Inflammatory macrophage treated with lipopolysaccharide for 1 hour (primary cell): ENCODE measurements around the gene TXNDC12.
A peak's percentile ranks its signal among the peaks of the same experiment; 100 is the strongest.
"Not testable (repeated sequence)": the region's sequence is repeated elsewhere in the genome, so short reads cannot be mapped to it uniquely, and the experiment has no call there.

ENCODE experiments used
- DNase-seq, 2 donors: peaks; one replicate each; pipeline ENCODE4 v3.0.0-alpha.2; 2020 to 2022

The TXNDC12 gene

GRCh38 chr1:52045666-52046195, 9.3 kb downstream of the TXNDC12 start:
- not testable (repeated sequence) for DNase-seq

- no peak for DNase-seq
Observed at GRCh38 chr1:52045236-52045635, 9.8 kb downstream of the TXNDC12 start.

- no peak for DNase-seq
Observed at GRCh38 chr1:52041551-52042185, 13.3 kb downstream of the TXNDC12 start.

DNA sequence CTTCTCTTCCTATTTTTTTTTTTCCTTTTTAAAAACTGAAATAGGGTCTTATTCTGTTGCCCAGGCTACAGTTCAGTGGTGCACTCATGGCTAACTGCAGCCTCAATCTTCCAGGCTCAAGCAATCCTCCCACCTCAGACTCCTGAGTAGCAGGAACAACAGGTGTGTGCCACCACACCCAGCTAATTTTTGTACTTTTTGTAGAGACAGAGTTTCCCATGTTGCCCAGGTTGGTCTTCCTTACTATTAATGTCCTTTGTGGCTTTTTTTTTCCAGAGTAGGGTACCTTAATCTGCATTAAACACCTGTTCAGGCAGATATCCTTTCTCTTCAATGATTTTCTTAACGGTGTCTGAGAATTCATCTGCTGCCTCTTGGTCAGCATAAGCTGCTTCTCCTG, 17.1 kb downstream of the TXNDC12 start:
- DNase-seq, result no peak

GRCh38 chr1:52037402-52037814, 17.6 kb downstream of the TXNDC12 start:
- no peak for DNase-seq

DNA sequence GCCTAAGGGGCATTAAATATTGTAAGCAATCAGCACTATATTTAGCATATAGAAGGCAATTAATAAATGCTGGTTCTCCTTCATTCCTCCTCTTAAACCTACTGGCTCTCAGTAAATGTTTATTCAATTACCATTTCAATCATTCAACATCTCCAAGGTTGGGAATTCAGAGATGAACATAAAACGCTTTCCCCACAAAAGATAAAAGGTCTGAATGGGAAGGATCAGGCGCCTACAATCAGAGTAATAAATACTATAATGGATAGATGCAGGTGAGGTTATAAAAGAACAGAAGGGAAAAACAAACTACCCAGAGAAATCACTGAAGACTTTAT, 21.0 kb downstream of the TXNDC12 start:
- no peak for DNase-seq

DNA sequence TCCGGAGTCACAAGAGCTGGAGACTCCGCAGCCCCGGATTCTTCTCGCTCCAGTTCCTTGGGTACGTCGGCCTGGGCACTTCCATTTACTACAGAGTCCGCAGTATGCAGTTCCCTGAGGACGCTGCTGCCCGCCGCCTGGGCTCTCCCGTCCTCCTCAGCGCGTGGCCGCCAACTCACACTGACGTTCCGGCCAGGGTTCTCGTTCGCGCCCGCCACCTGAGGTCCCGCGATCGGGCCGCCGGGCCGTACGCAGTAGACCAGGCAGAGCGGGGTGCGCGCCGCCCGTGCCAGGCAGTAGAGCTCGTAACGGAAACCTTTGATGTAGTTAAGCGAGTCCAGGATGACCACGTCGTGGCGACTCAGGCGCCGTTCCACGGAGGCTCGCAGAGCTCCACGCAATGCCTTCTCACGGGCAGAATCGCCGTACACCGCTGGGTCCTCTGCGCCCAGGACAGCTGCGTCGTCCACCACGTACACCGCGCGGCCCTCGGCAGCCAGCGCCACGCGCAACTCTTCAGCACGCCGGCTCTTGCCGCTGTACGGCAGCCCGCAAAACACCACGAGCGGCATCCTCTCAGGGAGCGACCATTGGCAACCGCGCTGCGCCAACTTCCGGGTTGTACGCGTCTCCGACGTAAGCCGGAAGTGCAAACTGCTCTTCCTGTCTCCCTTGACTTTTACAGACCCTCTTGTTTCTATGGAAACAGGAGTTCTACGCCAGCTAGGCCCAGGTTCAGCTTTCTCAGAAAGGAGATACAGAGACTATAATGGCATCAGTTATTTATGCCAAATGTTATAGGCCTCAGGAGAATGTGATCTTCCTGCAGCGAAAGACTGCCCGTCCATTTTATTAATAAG, 21.6 kb downstream of the TXNDC12 start, which contains the start of gene KTI12:
Gene KTI12 (minus strand): TSS at position 621 of the 860 bp plus-strand sequence. CDS start 49 bp downstream, at position 572.
- DNase-seq, result peak; percentile 77 to 79

DNA sequence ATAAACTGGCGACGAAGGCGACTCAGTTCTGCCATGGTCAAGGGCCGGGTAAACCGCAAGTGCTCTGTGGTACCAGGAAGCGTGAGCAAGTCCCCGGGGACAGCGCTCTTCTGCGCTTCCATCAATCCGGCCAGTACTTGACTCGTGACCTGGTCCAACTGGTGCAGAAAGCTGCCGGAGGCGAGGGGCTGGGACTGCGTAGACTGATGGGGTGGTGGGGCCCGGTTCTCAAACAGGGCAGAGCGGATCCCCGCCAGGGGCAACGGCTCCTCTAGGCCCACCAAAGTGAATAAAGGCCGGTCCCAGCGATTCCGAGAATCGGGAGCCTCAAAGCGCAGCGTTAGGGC, 22.2 kb downstream of the TXNDC12 start:
- peak; percentile 8 to 12 for DNase-seq

DNA sequence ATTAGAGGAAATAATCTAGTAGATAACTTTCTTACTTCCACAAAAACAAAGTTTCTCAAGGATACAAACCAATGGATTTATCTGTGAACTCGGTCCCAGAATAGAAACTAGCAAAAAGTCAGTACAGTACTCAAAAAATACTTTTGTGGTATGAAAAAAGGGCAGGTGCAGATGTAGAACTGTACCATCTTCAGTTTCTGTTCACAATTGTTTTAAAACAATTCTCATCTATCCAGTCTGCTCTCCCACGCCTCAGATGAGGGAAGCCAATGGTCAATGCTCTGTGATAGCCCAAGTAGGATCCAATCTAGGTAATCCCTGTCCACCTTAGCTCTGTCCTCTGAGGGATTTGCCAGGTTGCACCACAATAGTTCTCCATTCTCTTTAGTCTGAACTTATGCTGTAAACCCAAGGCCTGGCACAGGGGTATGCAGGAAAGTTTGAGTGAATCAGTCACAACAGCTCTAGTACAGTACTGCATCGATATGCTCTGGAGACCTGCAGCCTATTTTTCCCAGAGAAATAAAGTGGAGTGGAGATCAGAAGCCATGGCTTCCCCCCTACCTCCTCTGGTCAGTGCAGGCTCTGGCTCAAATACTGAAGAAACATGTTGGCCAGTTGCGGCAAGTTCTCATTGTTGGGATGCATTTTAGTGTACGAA, 22.7 kb downstream of the TXNDC12 start:
- no peak for DNase-seq

- DNase-seq, result not testable (repeated sequence)
Observed at GRCh38 chr1:52028839-52029238, 26.2 kb downstream of the TXNDC12 start.

- no peak for DNase-seq
Observed at GRCh38 chr1:52028328-52028727, 26.7 kb downstream of the TXNDC12 start.

DNA sequence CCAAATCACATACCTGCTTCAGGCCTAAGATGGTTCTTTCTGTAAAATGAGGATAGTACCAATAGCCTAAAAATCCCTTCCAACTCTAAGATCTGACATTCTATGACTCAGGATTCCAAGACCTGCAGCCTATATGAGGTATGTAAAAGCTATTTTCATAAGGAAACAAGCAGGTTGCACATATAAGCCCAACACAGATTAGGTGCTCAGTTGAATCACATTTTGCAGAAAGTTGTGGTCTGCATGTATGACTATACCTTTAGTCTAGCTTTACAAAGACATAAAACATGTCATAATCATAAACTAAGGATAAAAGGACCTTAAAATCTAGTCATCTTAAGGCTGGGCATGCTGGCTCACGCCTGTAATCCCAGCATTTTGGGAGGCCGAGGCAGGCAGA, 28.7 kb downstream of the TXNDC12 start:
- DNase-seq, result no peak

- no peak for DNase-seq
Observed at GRCh38 chr1:52022133-52022532, 32.9 kb downstream of the TXNDC12 start.

- DNase-seq, result no peak
Observed at GRCh38 chr1:52008071-52008809, 46.8 kb downstream of the TXNDC12 start.

DNA sequence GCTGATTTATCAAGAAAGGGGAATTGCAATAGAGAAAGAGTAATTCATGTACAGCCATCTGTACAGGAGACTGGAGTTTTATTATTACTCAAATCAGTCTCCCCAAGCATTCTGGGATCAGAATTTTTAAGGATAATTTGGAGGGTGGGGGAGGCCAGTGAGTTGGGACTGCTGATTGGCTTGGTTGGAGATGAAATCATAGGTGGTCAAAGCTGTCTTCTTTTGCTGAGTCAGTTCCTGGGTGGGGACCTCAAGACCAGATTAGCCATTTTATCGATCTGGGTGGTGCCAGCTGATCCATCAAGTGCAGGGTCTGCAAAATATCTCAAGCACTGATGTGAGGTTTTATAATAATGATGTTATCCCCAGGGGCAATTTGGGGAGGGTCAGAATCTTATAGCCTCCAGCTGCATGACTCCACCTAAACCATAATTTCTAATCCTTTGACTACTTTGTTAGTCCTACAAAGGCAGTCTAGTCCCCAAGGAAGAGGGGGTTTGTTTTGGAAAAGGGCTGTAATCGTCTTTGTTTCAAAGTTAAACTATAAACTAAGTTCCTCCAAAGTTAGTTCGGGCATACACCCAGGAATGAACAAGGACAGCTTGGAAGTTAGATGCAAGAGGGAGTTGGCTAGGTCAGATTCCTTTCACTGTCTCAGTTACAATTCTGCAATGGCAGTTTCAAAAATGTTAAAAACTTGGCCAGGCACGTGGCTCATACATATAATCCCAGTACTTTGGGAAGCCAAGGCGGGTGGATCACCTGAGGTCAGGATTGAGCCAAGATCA, 47.6 kb downstream of the TXNDC12 start:
- DNase-seq, result no peak

DNA sequence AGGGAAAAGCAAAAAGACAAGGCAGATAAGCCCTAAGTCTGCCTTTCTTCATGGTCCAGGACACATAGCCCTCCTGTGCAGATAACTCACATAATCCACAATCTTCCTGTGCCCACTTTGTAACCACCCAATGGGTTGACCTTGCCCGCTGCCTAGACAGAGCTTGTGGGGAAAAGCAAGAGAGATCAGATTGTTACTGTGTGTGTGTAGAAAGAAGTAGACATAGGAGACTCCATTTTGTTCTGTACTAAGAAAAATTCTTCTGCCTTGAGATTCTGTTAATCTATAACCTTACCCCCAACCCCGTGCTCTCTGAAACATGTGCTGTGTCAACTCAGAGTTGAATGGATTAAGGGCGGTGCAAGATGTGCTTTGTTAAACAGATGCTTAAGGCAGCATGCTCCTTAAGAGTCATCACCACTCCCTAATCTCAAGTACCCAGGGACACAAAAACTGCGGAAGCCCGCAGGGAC, 48.9 kb downstream of the TXNDC12 start:
- not testable (repeated sequence) for DNase-seq

DNA sequence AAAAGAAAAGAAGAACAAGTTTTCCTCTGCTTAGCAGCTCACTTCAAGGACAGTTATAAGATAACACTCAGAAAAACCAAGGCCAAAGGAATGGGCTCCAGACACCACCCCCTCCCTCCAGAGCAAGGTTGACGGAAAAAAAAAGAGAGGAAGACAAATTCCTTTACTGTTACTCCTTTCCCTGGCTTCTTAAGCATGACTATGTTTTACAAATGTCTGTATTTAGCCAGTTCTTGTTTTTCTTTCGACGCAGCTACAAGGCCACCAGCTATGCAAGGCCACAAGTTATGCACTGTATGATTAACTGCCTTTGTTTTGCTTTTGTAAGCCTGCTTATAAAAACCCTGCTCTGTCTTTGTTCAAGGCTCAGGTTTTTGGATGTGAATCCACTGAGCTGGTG, 49.4 kb downstream of the TXNDC12 start:
- DNase-seq, result not testable (repeated sequence)

DNA sequence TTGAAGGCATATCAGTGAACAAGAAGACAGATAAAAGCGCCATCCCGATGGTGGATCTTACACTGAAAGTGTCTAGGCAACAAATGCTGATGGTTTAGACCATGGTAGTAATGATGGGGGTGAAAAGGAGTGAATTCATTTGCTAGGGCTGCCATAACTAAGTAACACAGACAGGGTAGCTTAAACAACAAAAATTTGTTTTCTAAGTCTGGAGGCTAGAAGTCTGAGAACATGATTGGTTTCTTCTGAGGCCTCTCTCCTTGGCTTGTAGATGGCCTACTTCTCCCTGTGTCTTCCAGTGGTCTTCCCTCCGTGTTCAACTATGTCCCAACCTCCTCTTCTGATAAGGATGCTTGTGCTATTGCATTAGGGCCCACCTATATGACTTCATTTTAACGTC, 51.1 kb downstream of the TXNDC12 start:
- no peak for DNase-seq

- peak; percentile 65 to 98 for DNase-seq
Observed at GRCh38 chr1:52002038-52002917, 52.7 kb downstream of the TXNDC12 start.

DNA sequence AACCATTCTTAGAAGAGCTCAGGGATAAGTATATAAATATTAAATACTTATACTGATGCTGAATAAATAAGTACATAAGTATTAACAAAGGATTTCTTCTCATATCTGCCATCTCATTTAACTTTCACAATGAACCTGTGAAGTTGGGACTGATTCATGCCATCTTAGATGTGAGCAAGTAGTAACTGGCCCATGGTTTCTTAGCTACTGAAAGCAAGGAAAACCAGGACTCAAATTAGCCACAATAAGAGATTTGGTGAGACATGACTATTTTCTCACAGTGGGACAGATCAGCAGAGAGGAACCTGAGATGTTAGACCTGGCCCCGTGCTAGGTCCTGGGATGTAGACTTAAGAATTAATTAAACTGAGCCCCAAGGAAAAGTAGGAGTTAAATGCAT, 56.3 kb downstream of the TXNDC12 start:
- no peak for DNase-seq

- DNase-seq, result no peak
Observed at GRCh38 chr1:51997974-51998382, 57.0 kb downstream of the TXNDC12 start.
